GM10266 (cell line): ENCODE results near the gene MYLK.

Source experiments
- DNase-seq: peaks from one replicate; pipeline ENCODE4 v3.0.0; 2012; ENCODE audit errors: extremely low spot score
- TF ChIP-seq, protein P1 (sequence below): IDR thresholded peaks from 2 replicates; pipeline ENCODE4 v1.5.1; 2012; ENCODE audit warnings: mild to moderate bottlenecking, low read depth; ENCODE audit not compliant: control insufficient read depth, insufficient read depth; ENCODE audit errors: missing control alignments

MYLK gene

DNA sequence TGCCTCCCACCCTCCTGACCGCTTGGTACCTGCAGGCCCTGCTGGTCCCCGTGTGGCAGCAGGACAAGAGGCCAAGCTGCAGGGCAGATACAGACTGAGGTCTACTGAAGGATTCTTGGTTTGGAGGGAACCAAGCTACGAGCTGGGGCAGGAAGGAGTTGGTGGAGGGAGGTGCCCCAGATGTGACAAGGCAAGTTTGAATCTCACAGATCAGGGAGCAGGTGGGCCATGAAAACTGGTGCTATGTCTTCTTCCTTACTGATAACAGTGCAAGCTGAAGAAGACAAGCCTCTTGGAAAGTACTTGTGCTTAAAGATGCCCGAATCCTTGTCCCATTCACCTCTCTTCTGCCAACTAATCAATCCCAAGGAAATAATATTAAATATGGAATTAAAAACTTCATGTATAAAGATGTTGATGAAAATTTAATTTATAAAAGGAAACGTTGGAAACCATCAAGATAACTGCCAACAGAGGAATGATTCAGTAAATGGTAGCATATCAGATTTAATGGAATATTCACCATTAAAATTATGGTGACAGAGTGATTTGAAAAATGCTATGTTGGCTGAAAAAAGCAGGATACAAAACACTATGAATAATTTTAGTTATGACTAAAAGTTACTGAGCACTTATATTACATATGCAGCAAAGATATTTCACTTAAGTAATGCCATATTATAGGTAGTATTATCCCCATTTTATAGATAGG, 107.9 kb downstream of the MYLK start:
- no peak for DNase-seq
- TF ChIP-seq, protein P1, sequence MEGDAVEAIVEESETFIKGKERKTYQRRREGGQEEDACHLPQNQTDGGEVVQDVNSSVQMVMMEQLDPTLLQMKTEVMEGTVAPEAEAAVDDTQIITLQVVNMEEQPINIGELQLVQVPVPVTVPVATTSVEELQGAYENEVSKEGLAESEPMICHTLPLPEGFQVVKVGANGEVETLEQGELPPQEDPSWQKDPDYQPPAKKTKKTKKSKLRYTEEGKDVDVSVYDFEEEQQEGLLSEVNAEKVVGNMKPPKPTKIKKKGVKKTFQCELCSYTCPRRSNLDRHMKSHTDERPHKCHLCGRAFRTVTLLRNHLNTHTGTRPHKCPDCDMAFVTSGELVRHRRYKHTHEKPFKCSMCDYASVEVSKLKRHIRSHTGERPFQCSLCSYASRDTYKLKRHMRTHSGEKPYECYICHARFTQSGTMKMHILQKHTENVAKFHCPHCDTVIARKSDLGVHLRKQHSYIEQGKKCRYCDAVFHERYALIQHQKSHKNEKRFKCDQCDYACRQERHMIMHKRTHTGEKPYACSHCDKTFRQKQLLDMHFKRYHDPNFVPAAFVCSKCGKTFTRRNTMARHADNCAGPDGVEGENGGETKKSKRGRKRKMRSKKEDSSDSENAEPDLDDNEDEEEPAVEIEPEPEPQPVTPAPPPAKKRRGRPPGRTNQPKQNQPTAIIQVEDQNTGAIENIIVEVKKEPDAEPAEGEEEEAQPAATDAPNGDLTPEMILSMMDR: no peak

GRCh38 chr3:123774474-123774873, 109.7 kb downstream of the MYLK start:
- TF ChIP-seq, protein P1: no peak
- no peak for DNase-seq

DNA sequence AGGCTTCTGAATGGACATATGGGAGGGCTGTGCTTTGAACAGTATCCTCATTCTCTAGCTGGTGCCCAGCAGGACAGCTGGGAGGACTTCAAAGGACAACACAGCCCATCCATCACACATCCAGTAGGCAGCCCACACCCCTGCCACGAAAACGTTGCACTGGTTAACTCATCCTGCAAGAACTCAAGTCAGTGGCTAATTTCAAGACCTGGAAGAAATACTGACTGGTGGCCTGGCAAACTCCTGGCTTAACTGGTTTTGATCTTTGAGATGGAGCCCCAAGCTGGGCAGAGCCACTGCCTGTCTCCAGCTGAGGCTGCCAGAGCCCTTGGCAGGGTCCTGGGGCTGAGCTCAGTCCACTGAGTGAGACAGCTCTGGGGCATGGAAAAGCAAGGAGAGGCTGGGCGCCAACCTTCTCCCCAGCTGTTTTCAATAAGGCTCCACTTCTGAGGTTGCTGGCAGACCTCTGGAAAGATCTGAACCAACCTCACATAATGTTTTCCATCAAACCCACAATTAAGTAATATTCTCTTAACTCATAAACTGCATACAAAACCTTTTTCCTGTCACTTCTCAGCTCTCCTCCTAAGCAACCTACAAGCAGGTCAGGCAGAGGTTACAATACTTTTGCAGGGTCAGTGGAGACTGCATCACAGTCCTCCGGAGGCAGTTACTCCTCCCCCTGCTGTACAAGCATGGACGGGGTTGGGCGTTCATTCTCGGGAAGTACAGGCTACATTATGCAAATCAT, 110.3 kb downstream of the MYLK start:
- DNase-seq: no peak
- TF ChIP-seq, protein P1: no peak

- TF ChIP-seq, protein P1: no peak
- DNase-seq: no peak
Measured at GRCh38 chr3:123769356-123769743, 114.8 kb downstream of the MYLK start.

- DNase-seq: no peak
- TF ChIP-seq, protein P1: no peak
Measured at GRCh38 chr3:123768480-123769355, 115.4 kb downstream of the MYLK start.

DNA sequence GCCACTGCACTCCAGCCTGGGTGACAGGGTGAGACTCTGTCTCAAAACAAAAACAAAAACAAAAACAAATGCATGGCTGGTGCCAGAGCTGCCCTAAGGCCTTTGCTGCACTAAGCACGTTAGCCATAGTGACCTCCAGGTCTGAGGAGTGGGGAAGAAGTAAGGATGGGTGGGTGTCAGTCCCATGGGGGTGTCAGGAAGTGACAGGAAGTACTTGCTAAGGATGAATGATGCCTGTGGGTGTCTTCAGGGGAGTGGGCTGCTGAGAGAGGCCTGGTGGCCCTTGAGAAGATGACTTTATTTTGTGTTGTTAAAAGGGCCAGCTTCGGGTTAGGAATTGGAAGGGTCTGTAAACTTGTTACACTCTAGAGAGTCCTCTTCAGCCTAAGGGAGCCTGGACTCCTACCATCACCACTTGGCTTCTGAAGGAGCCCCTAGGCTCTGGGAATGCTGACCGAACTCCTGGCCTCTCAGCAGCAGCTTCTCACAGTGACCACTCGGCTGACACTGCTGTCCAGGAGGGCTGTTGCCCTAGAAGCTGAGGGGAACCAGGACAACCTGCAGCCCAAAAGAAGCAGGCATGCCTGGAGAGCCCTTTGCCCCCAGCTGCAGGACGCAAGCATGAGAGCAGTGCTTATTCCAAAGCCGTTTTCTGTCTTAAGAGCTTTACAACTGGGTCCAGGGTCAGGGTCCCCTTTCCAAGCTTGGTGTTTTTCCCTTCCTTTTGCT, 116.4 kb downstream of the MYLK start:
- TF ChIP-seq, protein P1: no peak
- DNase-seq: no peak
